ENCODE data around the gene CYP24A1. TPM values are rescaled to one million over a fixed set of nuclear protein-coding genes. Genes with fewer than 3 reads are reported as not detected.

The CYP24A1 gene
- total RNA-seq, 2 experiments from 2014 or later = not detected

- Mint-ChIP-seq H3K4me1 (no peaks in the 10 kb centered on the region), H3K36me3 (no peaks in the 10 kb centered on the region), H3K9me3 (ENCODE audit: low read depth) (no peaks in the 10 kb centered on the region), H3K27ac (no peak overlapping the region), H3K4me3 (no peak overlapping the region), H3K27me3 (peaks cover 7% of the 10 kb centered on the region)
- CTCF ChIA-PET = no interaction called here
- DNase-seq (no peak), ATAC-seq (no peak)
These were observed 19.9 kb downstream of the CYP24A1 start for GRCh38 chr20:54153847-54154246.

DNA sequence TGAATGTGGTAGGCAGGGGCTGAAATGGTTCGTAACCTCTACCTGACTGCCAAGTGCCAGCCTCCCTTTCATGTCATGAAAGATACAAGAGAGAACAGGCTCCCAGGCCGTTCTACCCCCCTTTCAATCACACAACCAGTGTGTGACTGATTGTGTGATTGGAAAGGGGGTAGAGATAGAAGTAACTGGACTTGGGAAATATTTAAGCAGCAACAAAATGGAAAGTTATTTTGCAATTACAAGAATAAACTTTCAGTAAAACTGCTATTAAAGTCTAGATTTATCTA, 20.8 kb downstream of the CYP24A1 start:
- DNase-seq (no peak), ATAC-seq (no peak)
- Mint-ChIP-seq H3K4me1 (no peaks in the 10 kb centered on the region), H3K4me3 (no peak overlapping the region), H3K27ac (no peak overlapping the region), H3K9me3 (ENCODE audit: low read depth) (no peaks in the 10 kb centered on the region), H3K27me3 (peaks cover 4% of the 10 kb centered on the region), H3K36me3 (no peaks in the 10 kb centered on the region)
- CTCF ChIA-PET = no interaction called here

DNA sequence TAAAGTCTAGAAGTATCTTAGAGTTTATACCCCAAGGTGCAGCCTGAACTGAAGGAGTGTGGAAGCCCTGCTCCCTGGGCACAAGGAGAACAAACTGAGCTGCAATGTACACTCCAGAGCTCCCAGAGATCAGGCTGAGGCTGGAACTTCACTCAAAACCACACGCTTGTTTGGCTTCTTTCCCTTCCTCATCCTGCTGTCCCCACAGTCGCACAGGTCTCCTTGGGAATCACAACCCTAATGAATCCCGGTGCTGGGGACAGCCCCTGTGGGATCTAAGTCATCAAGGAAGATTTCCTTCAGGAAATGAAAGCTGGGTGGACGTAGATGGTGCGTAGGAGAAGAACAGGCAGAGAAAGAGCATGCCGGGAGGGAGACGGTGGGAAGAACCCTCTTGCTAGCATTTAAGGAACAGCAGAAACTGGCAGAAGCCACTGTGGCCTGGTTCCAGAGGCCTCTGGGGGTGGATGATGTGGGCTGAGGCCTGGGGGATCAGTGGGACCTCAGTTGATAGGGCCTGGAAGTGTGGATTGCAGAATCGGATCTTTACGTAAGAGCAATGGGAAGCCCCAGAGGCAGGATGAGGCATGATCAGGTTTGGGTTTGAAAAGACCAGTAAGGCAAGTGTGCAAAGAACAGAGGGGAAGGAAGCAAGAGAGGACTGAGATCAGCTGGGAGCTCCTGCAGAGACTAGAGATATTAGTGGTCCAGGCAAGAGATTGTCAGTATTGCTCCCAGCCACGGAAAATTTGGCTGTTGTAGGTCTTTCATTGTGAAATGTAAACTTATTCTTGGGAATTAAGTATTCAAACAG, 21.4 kb downstream of the CYP24A1 start:
- Mint-ChIP-seq H3K9me3 (ENCODE audit: low read depth) (no peaks in the 10 kb centered on the region), H3K4me3 (no peak overlapping the region), H3K36me3 (no peaks in the 10 kb centered on the region), H3K4me1 (no peaks in the 10 kb centered on the region), H3K27me3 (peaks cover 4% of the 10 kb centered on the region), H3K27ac (no peak overlapping the region)
- CTCF ChIA-PET = no interaction called here
- DNase-seq (no peak), ATAC-seq (no peak)

GRCh38 chr20:54151511-54152226, 22.1 kb downstream of the CYP24A1 start:
- ATAC-seq (no peak), DNase-seq (no peak)
- Mint-ChIP-seq H3K4me1 (no peaks in the 10 kb centered on the region), H3K27me3 (no peaks in the 10 kb centered on the region), H3K9me3 (ENCODE audit: low read depth) (no peaks in the 10 kb centered on the region), H3K27ac (no peak overlapping the region), H3K36me3 (no peaks in the 10 kb centered on the region), H3K4me3 (no peak overlapping the region)
- CTCF ChIA-PET = no interaction called here

- CTCF ChIA-PET = no interaction called here
- Mint-ChIP-seq H3K9me3 (ENCODE audit: low read depth) (no peaks in the 10 kb centered on the region), H3K27ac (no peak overlapping the region), H3K4me1 (no peaks in the 10 kb centered on the region), H3K36me3 (no peaks in the 10 kb centered on the region), H3K4me3 (no peak overlapping the region), H3K27me3 (no peaks in the 10 kb centered on the region)
- ATAC-seq (no peak), DNase-seq (no peak)
These were observed 22.7 kb downstream of the CYP24A1 start for GRCh38 chr20:54151075-54151439.

DNA sequence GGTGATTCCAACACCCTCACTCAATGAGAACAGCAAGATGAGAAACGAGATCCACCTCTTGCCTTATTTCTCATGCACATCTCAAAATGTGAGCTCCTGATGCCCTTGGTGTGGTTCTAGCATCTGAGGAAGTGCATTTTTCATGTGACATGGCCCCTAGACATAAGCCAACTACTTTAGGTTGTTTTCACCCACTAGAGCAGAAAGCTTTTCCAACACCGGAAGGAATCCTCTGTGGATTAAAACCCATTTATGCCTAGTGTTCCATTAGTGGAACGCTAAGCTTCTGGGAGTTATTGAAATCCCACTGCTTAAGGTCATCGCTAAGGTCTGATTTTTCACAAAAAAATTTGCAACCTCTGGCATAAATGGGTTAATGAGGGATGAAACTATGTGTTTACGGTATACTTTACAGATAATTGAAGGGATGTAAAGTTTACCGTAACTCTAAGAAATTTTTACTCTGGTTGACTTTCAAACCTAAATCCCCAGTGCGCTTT, 24.0 kb downstream of the CYP24A1 start:
- CTCF ChIA-PET = interaction anchor here (1.0 kb wide), 1 partner anchor 26 kb away, joined by 3 read pairs; no protein-coding TSS in a partner anchor
- Mint-ChIP-seq H3K27ac (no peak overlapping the region), H3K4me3 (no peak overlapping the region), H3K9me3 (ENCODE audit: low read depth) (no peaks in the 10 kb centered on the region), H3K27me3 (peaks cover 2% of the 10 kb centered on the region), H3K36me3 (no peaks in the 10 kb centered on the region), H3K4me1 (no peaks in the 10 kb centered on the region)
- DNase-seq = no peak
- ATAC-seq = no peak

GRCh38 chr20:54148947-54149764, 24.6 kb downstream of the CYP24A1 start:
- ATAC-seq = no peak
- no peak for DNase-seq
- CTCF ChIA-PET = interaction anchor here (1.0 kb wide), 1 partner anchor 26 kb away, joined by 3 read pairs; no protein-coding TSS in a partner anchor

GRCh38 chr20:54146672-54147071, 27.1 kb downstream of the CYP24A1 start:
- H3K36me3 Mint-ChIP-seq = no peaks in the 10 kb centered on the region
- no peak for ATAC-seq
- H3K27me3 Mint-ChIP-seq = peaks cover 2% of the 10 kb centered on the region
- no peak overlapping the region for H3K27ac Mint-ChIP-seq
- no peak for DNase-seq
- CTCF ChIA-PET = no interaction called here
- no peaks in the 10 kb centered on the region for H3K4me1 Mint-ChIP-seq
- no peaks in the 10 kb centered on the region for H3K9me3 Mint-ChIP-seq (ENCODE audit: low read depth)
- no peak overlapping the region for H3K4me3 Mint-ChIP-seq

More at GRCh38 chr20:54148947-54149764, 24.6 kb downstream of the CYP24A1 start:
- no peak overlapping the region for H3K27ac Mint-ChIP-seq
- H3K9me3 Mint-ChIP-seq (ENCODE audit: low read depth) = no peaks in the 10 kb centered on the region
- H3K36me3 Mint-ChIP-seq = no peaks in the 10 kb centered on the region
- H3K4me1 Mint-ChIP-seq = no peaks in the 10 kb centered on the region
- H3K4me3 Mint-ChIP-seq = no peak overlapping the region
- H3K27me3 Mint-ChIP-seq = peaks cover 2% of the 10 kb centered on the region

- Mint-ChIP-seq H3K9me3 (ENCODE audit: low read depth) (no peaks in the 10 kb centered on the region), H3K4me3 (no peak overlapping the region), H3K27ac (no peak overlapping the region), H3K27me3 (peaks cover 8% of the 10 kb centered on the region), H3K36me3 (no peaks in the 10 kb centered on the region), H3K4me1 (no peaks in the 10 kb centered on the region)
- ATAC-seq (no peak), DNase-seq (no peak)
- CTCF ChIA-PET = interaction anchor here (0.7 kb wide), 1 partner anchor 64 kb away, joined by 3 read pairs; no protein-coding TSS in a partner anchor
These were observed 28.9 kb downstream of the CYP24A1 start for GRCh38 chr20:54144847-54145414.

DNA sequence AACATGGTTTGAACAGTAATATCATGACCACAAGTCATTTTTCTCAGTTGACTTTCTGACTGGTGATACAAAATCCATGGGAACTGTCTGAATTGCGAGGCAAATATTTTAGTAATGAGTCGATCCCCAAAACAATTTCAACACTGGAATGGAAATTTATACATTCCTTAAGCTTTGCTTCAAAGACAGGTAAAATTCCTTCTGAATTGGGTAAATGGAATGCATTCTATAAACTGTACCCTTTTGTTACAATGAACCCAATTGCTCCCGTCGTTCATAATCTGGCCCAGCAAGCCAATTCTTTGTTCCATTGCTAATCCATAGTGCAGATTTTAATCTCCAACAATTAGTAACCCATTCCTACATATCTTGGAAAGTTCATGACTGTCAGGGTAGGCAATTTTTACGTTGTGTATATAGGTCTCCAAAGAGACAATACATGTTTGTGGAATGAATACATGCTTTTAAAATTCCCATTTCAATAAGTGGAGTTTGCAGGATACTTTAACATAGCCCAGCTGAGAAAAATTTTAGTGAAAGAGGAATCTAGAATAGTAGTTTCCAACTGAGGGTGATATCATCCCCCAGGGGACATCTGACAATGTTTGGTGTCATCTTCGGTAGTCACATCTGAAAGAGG, 32.7 kb downstream of the CYP24A1 start:
- H3K27ac Mint-ChIP-seq = no peak overlapping the region
- H3K9me3 Mint-ChIP-seq (ENCODE audit: low read depth) = no peaks in the 10 kb centered on the region
- H3K36me3 Mint-ChIP-seq = no peaks in the 10 kb centered on the region
- no peak for DNase-seq
- peaks cover 12% of the 10 kb centered on the region for H3K27me3 Mint-ChIP-seq
- H3K4me1 Mint-ChIP-seq = no peaks in the 10 kb centered on the region
- H3K4me3 Mint-ChIP-seq = no peak overlapping the region
- ATAC-seq = no peak
- CTCF ChIA-PET = no interaction called here

DNA sequence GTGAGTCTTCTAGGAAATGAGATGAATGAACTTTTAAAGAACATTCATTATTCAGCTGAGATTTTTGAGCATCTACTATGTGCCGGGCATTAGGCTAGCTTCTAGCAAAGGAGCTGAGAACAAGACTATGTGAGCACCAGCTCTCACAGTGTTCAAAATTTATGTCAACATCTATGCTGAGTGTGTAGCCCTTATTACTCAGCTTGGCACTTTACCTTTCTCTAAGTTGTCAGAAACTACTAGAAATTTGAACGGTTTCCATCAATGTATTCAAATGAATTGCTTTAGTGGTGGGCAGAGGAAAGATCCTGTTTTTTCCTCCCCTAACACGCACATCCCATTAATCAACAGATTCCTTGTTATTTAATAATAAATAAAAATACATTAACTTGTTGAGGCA, 33.3 kb downstream of the CYP24A1 start:
- ATAC-seq (no peak), DNase-seq (no peak)
- peaks cover 10% of the 10 kb centered on the region for H3K27me3 Mint-ChIP-seq
- no peak overlapping the region for H3K27ac Mint-ChIP-seq
- H3K9me3 Mint-ChIP-seq (ENCODE audit: low read depth) = no peaks in the 10 kb centered on the region
- no peaks in the 10 kb centered on the region for H3K4me1 Mint-ChIP-seq
- H3K36me3 Mint-ChIP-seq = no peaks in the 10 kb centered on the region
- no peak overlapping the region for H3K4me3 Mint-ChIP-seq
- CTCF ChIA-PET = no interaction called here

- H3K4me3 Mint-ChIP-seq = no peak overlapping the region
- peaks cover 10% of the 10 kb centered on the region for H3K27me3 Mint-ChIP-seq
- no peak overlapping the region for H3K27ac Mint-ChIP-seq
- no peak for ATAC-seq
- CTCF ChIA-PET = no interaction called here
- no peaks in the 10 kb centered on the region for H3K36me3 Mint-ChIP-seq
- no peak for DNase-seq
- no peaks in the 10 kb centered on the region for H3K9me3 Mint-ChIP-seq (ENCODE audit: low read depth)
- H3K4me1 Mint-ChIP-seq = no peaks in the 10 kb centered on the region
These were observed 33.7 kb downstream of the CYP24A1 start for GRCh38 chr20:54140067-54140466.

DNA sequence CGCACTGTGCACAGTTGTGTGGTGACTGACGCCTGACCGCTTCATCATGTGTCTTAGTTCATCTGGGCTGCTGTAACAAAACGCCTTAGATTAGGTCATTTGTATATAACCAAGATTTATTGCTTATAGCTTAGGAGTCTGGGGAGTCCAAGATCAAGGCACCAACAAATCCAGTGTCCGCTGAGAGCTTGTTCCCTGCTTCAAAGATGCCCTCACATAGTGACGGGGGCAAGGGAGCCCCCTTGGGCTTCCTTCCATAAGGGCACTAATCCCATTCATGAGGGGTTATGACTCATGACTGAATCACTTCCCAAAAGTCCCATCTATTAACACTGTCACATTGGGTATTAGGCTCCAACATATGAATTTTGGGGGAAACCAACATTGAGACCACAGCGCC, 34.6 kb downstream of the CYP24A1 start:
- CTCF ChIA-PET = no interaction called here
- ATAC-seq = no peak
- H3K36me3 Mint-ChIP-seq = no peaks in the 10 kb centered on the region

More for the DNA sequence above, 34.6 kb downstream of the CYP24A1 start:
- Mint-ChIP-seq H3K9me3 (ENCODE audit: low read depth) (no peaks in the 10 kb centered on the region), H3K27me3 (peaks cover 10% of the 10 kb centered on the region), H3K4me1 (no peaks in the 10 kb centered on the region), H3K27ac (no peak overlapping the region), H3K4me3 (no peak overlapping the region)
- DNase-seq = no peak

Data from activated CD8-positive, alpha-beta memory T cell treated with anti-CD3 and anti-CD28 coated beads, Interleukin-2, amount 10 ng/mL, durations not matched to agents 7 days and 5 days (primary cell).